H1 (cell line): ENCODE results near the gene ZNF440. TPM values are rescaled to one million over a fixed set of nuclear protein-coding genes. Genes with fewer than 3 reads are reported as not detected.
"Not testable (repeated sequence)": the region's sequence is repeated elsewhere in the genome, so short reads cannot be mapped to it uniquely, and the experiment has no call there.

ENCODE experiments used
- CTCF ChIA-PET: fragments of 300-600 bp; sonication (Branson Sonifier 250); formaldehyde crosslinking; loops from one replicate; lab custom pipeline; 2021; ENCODE audit not compliant: partially characterized antibody; lab: Charles Lee
- POLR2A ChIA-PET: fragments of 300-600 bp; sonication (Branson Sonifier 250); formaldehyde crosslinking; loops from one replicate; lab custom pipeline; 2021; ENCODE audit warnings: inconsistent platforms; ENCODE audit not compliant: partially characterized antibody; lab: Charles Lee
- DNase-seq, 2 experiments: peaks; one replicate each; pipeline versions ENCODE4 v3.0.0 to v3.0.0-alpha.2; 2010 to 2022; ENCODE audit warnings: low spot score in 2 of 2, low read depth in 1 of 2, mixed read lengths in 1 of 2
- FAIRE-seq: peaks from 2 replicates; lab custom pipeline; 2011; peaks lifted over from hg19 to GRCh38; lab: Jason Lieb, UNC
- H2AFZ ChIP-seq: 2 replicates; pipeline ENCODE4 v1.8.1; 2012; ENCODE audit warnings: low read length, inconsistent platforms
- H2AK5ac ChIP-seq: 2 replicates; pipeline ENCODE4 v1.6.1; 2013; ENCODE audit warnings: low read depth, low read length
- H2BK120ac ChIP-seq: replicated peaks from 2 replicates; pipeline ENCODE3; 2013; ENCODE audit warnings: low read depth, low read length, inconsistent platforms
- H2BK12ac ChIP-seq: 2 replicates; pipeline ENCODE4 v1.6.1; 2013; ENCODE audit warnings: low read depth, low read length
- H2BK15ac ChIP-seq: 2 replicates; pipeline ENCODE4 v1.6.1; 2013; ENCODE audit warnings: low read length
- H2BK20ac ChIP-seq: 2 replicates; pipeline ENCODE4 v1.6.1; 2013; ENCODE audit warnings: low read length
- H2BK5ac ChIP-seq: 2 replicates; pipeline ENCODE4 v1.6.1; 2013; ENCODE audit warnings: low read depth, low read length
- H3K14ac ChIP-seq: 2 replicates; pipeline ENCODE4 v1.6.1; 2013; ENCODE audit warnings: inconsistent platforms; ENCODE audit not compliant: insufficient read length
- H3K18ac ChIP-seq: 2 replicates; pipeline ENCODE4 v1.6.1; 2013; ENCODE audit warnings: low read length; ENCODE audit errors: extremely low read depth
- H3K23ac ChIP-seq: 2 replicates; pipeline ENCODE4 v1.6.1; 2013; ENCODE audit warnings: inconsistent platforms; ENCODE audit not compliant: insufficient read length
- H3K23me2 ChIP-seq: 2 replicates; pipeline ENCODE4 v1.6.1; 2013; ENCODE audit warnings: low read depth, low read length
- H3K27ac ChIP-seq: 2 replicates; pipeline ENCODE4 v1.6.1; 2011; ENCODE audit warnings: low read depth, low read length, inconsistent platforms
- H3K27me3 ChIP-seq, 4 experiments: replicated peaks in 1 of 4; 1 replicate in 1 of 4; 2 replicates in 3 of 4; pipeline versions ENCODE4 v1.6.1 to v1.8.1; 2011 to 2013; ENCODE audit warnings: low read length in 3 of 4, mild to moderate bottlenecking in 3 of 4, inconsistent platforms in 2 of 4, mixed read lengths in 2 of 4, moderate library complexity in 1 of 4; ENCODE audit not compliant: control insufficient read depth in 3 of 4, insufficient read depth in 3 of 4; ENCODE audit errors: extremely low read depth in 1 of 4
- H3K36me3 ChIP-seq, 4 experiments: 2 replicates each; pipeline versions ENCODE4 v1.6.1 to v1.8.1; 2011 to 2013; ENCODE audit warnings: mild to moderate bottlenecking in 4 of 4, low read length in 3 of 4, moderate library complexity in 2 of 4, control low read depth in 1 of 4, inconsistent platforms in 1 of 4; ENCODE audit not compliant: insufficient read depth in 4 of 4, control insufficient read depth in 2 of 4
- H3K4ac ChIP-seq: replicated peaks from 2 replicates; pipeline ENCODE3; 2013; ENCODE audit warnings: low read length, low read depth, mixed read lengths, inconsistent platforms; ENCODE audit not compliant: insufficient read length
- H3K4me1 ChIP-seq, 4 experiments: replicated peaks in 1 of 4; 1 replicate in 1 of 4; 2 replicates in 3 of 4; pipeline versions ENCODE4 v1.6.1 to v1.8.1; 2011 to 2013; ENCODE audit warnings: low read length in 3 of 4, inconsistent platforms in 2 of 4, mixed read lengths in 1 of 4; ENCODE audit not compliant: insufficient read depth in 4 of 4, control insufficient read depth in 3 of 4
- H3K4me2 ChIP-seq, 2 experiments: 2 replicates each; pipeline versions ENCODE4 v1.6.1 to v1.8.1; 2011 to 2013; ENCODE audit warnings: low read depth in 2 of 2, low read length in 2 of 2, control low read depth in 1 of 2, inconsistent platforms in 1 of 2, mild to moderate bottlenecking in 1 of 2; ENCODE audit not compliant: insufficient read depth in 1 of 2
- H3K4me3 ChIP-seq, 4 experiments: fragments of 200-600, 300-600 bp in 1 of 4; sonication (generic), shearing (Covaris generic), sonication (Bioruptor Twin) in 1 of 4; 2 replicates each; pipeline versions ENCODE4 v1.5.1 to v1.8.1; 2011 to 2016; ENCODE audit warnings: low read length in 4 of 4, low read depth in 3 of 4, control low read depth in 2 of 4, inconsistent platforms in 2 of 4, mild to moderate bottlenecking in 2 of 4, mixed read lengths in 1 of 4, moderate library complexity in 1 of 4; ENCODE audit not compliant: insufficient read depth in 2 of 4; ENCODE audit errors: extremely low read depth in 1 of 4
- H3K56ac ChIP-seq: replicated peaks from 2 replicates; pipeline ENCODE3; 2013; ENCODE audit warnings: low read depth, mild to moderate bottlenecking, mixed read lengths, low read length, inconsistent platforms; ENCODE audit not compliant: insufficient read length
- H3K79me1 ChIP-seq: 2 replicates; pipeline ENCODE4 v1.6.1; 2013; ENCODE audit warnings: low read depth, low read length, control low read depth
- H3K79me2 ChIP-seq, 2 experiments: 2 replicates each; pipeline versions ENCODE4 v1.6.1 to v1.8.1; 2012 to 2013; ENCODE audit warnings: low read length in 2 of 2, mild to moderate bottlenecking in 2 of 2, inconsistent platforms in 1 of 2; ENCODE audit not compliant: insufficient read depth in 2 of 2, control insufficient read depth in 1 of 2
- H3K9ac ChIP-seq, 4 experiments: replicated peaks in 1 of 4; 1 replicate in 1 of 4; 2 replicates in 3 of 4; pipeline versions ENCODE4 v1.6.1 to v1.8.1; 2011 to 2013; ENCODE audit warnings: low read depth in 3 of 4, low read length in 3 of 4, control low read depth in 2 of 4, mild to moderate bottlenecking in 2 of 4, moderate library complexity in 2 of 4, inconsistent platforms in 1 of 4; ENCODE audit errors: extremely low read depth in 1 of 4
- H3K9me3 ChIP-seq, 2 experiments: 2 replicates each; pipeline versions ENCODE4 v1.6.1 to v1.8.1; 2012 to 2013; ENCODE audit warnings: mild to moderate bottlenecking in 2 of 2, moderate library complexity in 2 of 2, control low read depth in 1 of 2, inconsistent platforms in 1 of 2, low read depth in 1 of 2, low read length in 1 of 2, mixed read lengths in 1 of 2; ENCODE audit not compliant: insufficient read depth in 2 of 2
- H4K20me1 ChIP-seq, 2 experiments: replicated peaks in 1 of 2; 2 replicates each; pipeline versions ENCODE3 to v1.8.1; 2011 to 2013; ENCODE audit warnings: inconsistent platforms in 2 of 2, low read length in 2 of 2, mild to moderate bottlenecking in 1 of 2; ENCODE audit not compliant: insufficient read depth in 2 of 2, control insufficient read depth in 1 of 2
- H4K5ac ChIP-seq: 2 replicates; pipeline ENCODE4 v1.6.1; 2013; ENCODE audit warnings: low read length, low read depth, mixed read lengths, inconsistent platforms; ENCODE audit not compliant: insufficient read length
- H4K8ac ChIP-seq: 2 replicates; pipeline ENCODE4 v1.8.0; 2013; ENCODE audit warnings: mild to moderate bottlenecking, moderate library complexity, low read length, inconsistent platforms; ENCODE audit not compliant: insufficient read depth; ENCODE audit errors: extremely low read depth
- H4K91ac ChIP-seq: replicated peaks from 2 replicates; pipeline ENCODE3; 2013; ENCODE audit warnings: low read length, mixed read lengths, inconsistent platforms; ENCODE audit not compliant: insufficient read length
- WGBS, 2 experiments: shearing (Covaris generic) in 1 of 2; methylation state at CpG; one replicate each; pipeline versions ENCODE4 v1.1.6 to v1.1.7; 2013 to 2015; ENCODE audit warnings: low lambda C conversion rate in 2 of 2, mixed read lengths in 2 of 2, inconsistent platforms in 1 of 2, low coverage in 1 of 2, missing lambda C conversion rate in 1 of 2; ENCODE audit not compliant: insufficient replicate concordance in 2 of 2, insufficient coverage in 1 of 2, insufficient read length in 1 of 2; ENCODE audit errors: extremely low coverage in 1 of 2, missing lambda C conversion rate in 1 of 2; 5-methylcytosine and 5-hydroxymethylcytosine counted together
- polyA plus RNA-seq, 7 experiments: library from polyadenylated mRNA; depleted of rRNA in 3 of 7; stranded (reverse) in 5 of 7; unstranded in 2 of 7; fragments of >200 nt in 5 of 7; fragments of 200-250 nt in 2 of 7; gene quantifications; 1 replicate in 5 of 7; 2 replicates in 1 of 7; 4 replicates in 1 of 7; pipeline versions ENCODE4 v1.2.1 to v1.2.3, GENCODE V29; 2011 to 2013; ENCODE audit warnings: missing spikeins in 2 of 7, mixed read lengths in 2 of 7
- total RNA-seq: library from RNA; stranded (reverse); fragmentation: NEBNext Ultra II Directional; extraction: Animal tissue kit (Norgen Biotek cat#: 25700); gene quantifications from 2 replicates; pipeline ENCODE4 v1.2.1, GENCODE V29; 2021

ZNF440 gene
- total and polyA plus RNA-seq, 2 of the 8 experiments (the other 6 are each of a cell fraction or from before 2014, with no cell fraction given): 0.77 to 6.5 TPM

DNA sequence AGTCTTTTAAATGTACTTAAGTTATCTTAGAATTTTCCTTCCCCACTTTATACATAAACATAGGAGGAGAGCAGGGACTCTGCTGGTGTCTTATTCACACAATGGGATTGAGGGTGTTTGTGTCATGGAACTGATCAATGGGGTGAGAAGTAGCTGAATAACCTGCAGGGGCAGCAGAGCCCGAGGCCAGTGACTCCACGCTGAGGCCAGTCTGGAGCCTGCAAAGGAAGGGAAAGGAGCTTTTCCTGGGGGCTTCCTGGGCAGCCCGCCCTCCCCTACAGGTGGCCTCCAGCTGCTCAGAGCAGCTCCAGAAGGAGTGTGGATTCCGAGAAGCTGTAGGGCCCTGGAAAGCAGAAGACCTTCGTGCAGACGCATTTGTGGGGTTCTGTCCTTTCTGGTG, 33.5 kb downstream of the ZNF440 start:
- not testable (repeated sequence) for H3K27me3 ChIP-seq, H2BK12ac ChIP-seq, H3K18ac ChIP-seq, H4K91ac ChIP-seq, H3K9ac ChIP-seq, H2BK120ac ChIP-seq, H3K23me2 ChIP-seq, H3K23ac ChIP-seq, H4K8ac ChIP-seq, H3K14ac ChIP-seq, H3K4me1 ChIP-seq, H4K5ac ChIP-seq, H3K79me1 ChIP-seq, H3K36me3 ChIP-seq, H4K20me1 ChIP-seq, H3K4ac ChIP-seq, H3K4me3 ChIP-seq, H2BK20ac ChIP-seq, H3K27ac ChIP-seq, DNase-seq, H2AK5ac ChIP-seq, H2BK5ac ChIP-seq, H3K56ac ChIP-seq, H2BK15ac ChIP-seq, H3K79me2 ChIP-seq, H3K4me2 ChIP-seq, FAIRE-seq, H2AFZ ChIP-seq
- H3K9me3 ChIP-seq: peaks cover 7 to 29% of the 10 kb centered on the region in 2 experiments; a peak in 3 of 4 replicates
- ChIA-PET CTCF (interaction anchor here (0.8 to 2.6 kb wide), 6 partner anchors 12 to 114 kb away, joined by 3 to 10 read pairs (median 4); partner anchors contain the start of gene ZNF491), POLR2A (interaction anchor here (1.4 to 1.7 kb wide), 2 partner anchors 250 to 293 kb away, joined by 3 read pairs; partner anchors contain the start of genes ZNF20 and ZNF627)
- 77% methylated on average over 6 of the region's 6 CpGs; no CpG with 5 or more reads in 1 of the 2 experiments for WGBS, 2 experiments
